Activated CD4-positive, alpha-beta T cell treated with anti-CD3 and anti-CD28 coated beads for 1 hour (primary cell): ENCODE measurements around the gene MDN1.

ENCODE experiments used
- DNase-seq: peaks from one replicate; pipeline ENCODE4 v3.0.0-alpha.2; 2020

The MDN1 gene

GRCh38 chr6:89689732-89690131 lies 129.9 kb downstream of the MDN1 start:
- DNase-seq: no peak

GRCh38 chr6:89688328-89688727 lies 131.3 kb downstream of the MDN1 start:
- DNase-seq: no peak

GRCh38 chr6:89685311-89685710 lies 134.3 kb downstream of the MDN1 start:
- DNase-seq: no peak

- DNase-seq: no peak
These were observed 136.6 kb downstream of the MDN1 start for GRCh38 chr6:89682991-89683390.

- DNase-seq: no peak
These were observed 137.5 kb downstream of the MDN1 start for GRCh38 chr6:89681983-89682564.

GRCh38 chr6:89680551-89680950 lies 139.0 kb downstream of the MDN1 start:
- no peak for DNase-seq

GRCh38 chr6:89680150-89680549 lies 139.4 kb downstream of the MDN1 start:
- DNase-seq: no peak

GRCh38 chr6:89679215-89680120 lies 140.1 kb downstream of the MDN1 start:
- no peak for DNase-seq

GRCh38 chr6:89678531-89678930 lies 141.1 kb downstream of the MDN1 start:
- DNase-seq: no peak

- DNase-seq: no peak
These were observed 143.4 kb downstream of the MDN1 start for GRCh38 chr6:89675949-89676748.

- DNase-seq: no peak
These were observed 148.5 kb downstream of the MDN1 start for GRCh38 chr6:89670935-89671565.

- no peak for DNase-seq
These were observed 150.6 kb downstream of the MDN1 start for GRCh38 chr6:89669002-89669401.

- DNase-seq: no peak
These were observed 151.6 kb downstream of the MDN1 start for GRCh38 chr6:89667872-89668556.

GRCh38 chr6:89662659-89663223 lies 156.9 kb downstream of the MDN1 start:
- no peak for DNase-seq

- DNase-seq: no peak
These were observed 158.0 kb downstream of the MDN1 start for GRCh38 chr6:89661559-89661958.

GRCh38 chr6:89660981-89661380 lies 158.6 kb downstream of the MDN1 start:
- DNase-seq: no peak

- DNase-seq: no peak
These were observed 162.0 kb downstream of the MDN1 start for GRCh38 chr6:89657445-89658158.

- DNase-seq: no peak
These were observed 164.5 kb downstream of the MDN1 start for GRCh38 chr6:89655122-89655521.

- no peak for DNase-seq
These were observed 169.0 kb downstream of the MDN1 start for GRCh38 chr6:89650579-89650978.

GRCh38 chr6:89649682-89650081 lies 169.9 kb downstream of the MDN1 start:
- DNase-seq: no peak

GRCh38 chr6:89644864-89645263 lies 174.7 kb downstream of the MDN1 start:
- no peak for DNase-seq
